ENCODE measurements around the gene PRR20G. TPM values are rescaled to one million over a fixed set of nuclear protein-coding genes. Genes with fewer than 3 reads are reported as not detected.

Gene PRR20G
- total and polyA plus RNA-seq, 2 of the 8 experiments (the other 6 are each of a cell fraction or from before 2014, with no cell fraction given) = 0.24 TPM; not detected in 1

DNA sequence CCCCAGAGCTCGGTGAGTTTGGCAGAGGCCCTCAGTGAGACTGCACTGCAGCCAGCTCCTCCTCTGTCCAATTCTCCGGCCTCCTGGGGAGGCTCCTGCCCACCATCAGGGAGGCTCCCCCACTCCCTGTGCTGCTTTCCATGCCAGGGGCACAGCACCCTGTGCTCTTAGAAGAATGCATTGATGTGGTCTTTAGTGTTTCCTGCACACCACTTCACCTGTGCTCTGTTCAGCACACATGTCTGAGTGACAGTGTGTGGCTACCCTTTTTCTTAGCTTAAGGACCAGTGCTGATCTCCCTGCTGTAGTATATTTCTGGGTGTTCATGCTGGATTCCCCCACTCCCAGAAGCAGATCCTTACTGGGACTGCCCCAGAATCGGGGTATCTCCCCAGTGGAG is 36.2 kb upstream of the PRR20G start:
- no peaks in the 10 kb centered on the region for H3K79me2 ChIP-seq (ENCODE audit: control insufficient read depth in 1 of 2, insufficient read depth in 2 of 2, low read length in 2 of 2)
- no peaks in the 10 kb centered on the region for H3K4me1 ChIP-seq (replicated peaks in 1 of 4; ENCODE audit: control insufficient read depth in 3 of 4, insufficient read depth in 4 of 4, low read length in 3 of 4)
- 87% methylated on average over 3 of the region's 3 CpGs; no CpG with 5 or more reads in 1 of the 2 experiments for WGBS, 2 experiments (ENCODE audit: extremely low coverage in 1 of 2, insufficient coverage in 1 of 2, insufficient read length in 1 of 2, insufficient replicate concordance in 2 of 2, low coverage in 1 of 2, low lambda C conversion rate in 2 of 2, missing lambda C conversion rate in 1 of 2)
- no peak overlapping the region for H3K9ac ChIP-seq (replicated peaks in 1 of 4; ENCODE audit: extremely low read depth in 1 of 4, low read depth in 3 of 4, low read length in 3 of 4)
- no peak overlapping the region for H2AK5ac ChIP-seq (ENCODE audit: low read depth, low read length)
- H3K4me3 ChIP-seq (ENCODE audit: extremely low read depth in 1 of 4, insufficient read depth in 2 of 4, low read depth in 3 of 4, low read length in 4 of 4) = no peak overlapping the region
- H3K14ac ChIP-seq (ENCODE audit: insufficient read length) = no peak overlapping the region
- H4K20me1 ChIP-seq (replicated peaks in 1 of 2; ENCODE audit: control insufficient read depth in 1 of 2, insufficient read depth in 2 of 2, low read length in 2 of 2) = no peaks in the 10 kb centered on the region
- no peak overlapping the region for H2BK5ac ChIP-seq (ENCODE audit: low read depth, low read length)
- FAIRE-seq = no peak
- no peak overlapping the region for H3K18ac ChIP-seq (ENCODE audit: extremely low read depth, low read length)
- no peak overlapping the region for H4K8ac ChIP-seq (ENCODE audit: extremely low read depth, insufficient read depth, low read length)
- CTCF ChIA-PET (ENCODE audit: partially characterized antibody) = interaction anchor here (0.7 to 1.0 kb wide), 2 partner anchors 18 to 149 kb away, joined by 3 to 5 read pairs; no protein-coding TSS in a partner anchor
- H3K9me3 ChIP-seq (ENCODE audit: insufficient read depth in 2 of 2, low read depth in 1 of 2, low read length in 1 of 2) = peaks cover 2 to 3% of the 10 kb centered on the region in 2 experiments; a peak in 1 of 4 replicates
- no peak overlapping the region for H2AFZ ChIP-seq (ENCODE audit: low read length)
- H3K27ac ChIP-seq (ENCODE audit: low read depth, low read length) = no peak overlapping the region
- no peak overlapping the region for H3K4me2 ChIP-seq (ENCODE audit: insufficient read depth in 1 of 2, low read depth in 2 of 2, low read length in 2 of 2)
- no peaks in the 10 kb centered on the region for H3K79me1 ChIP-seq (ENCODE audit: low read depth, low read length)
- no peak overlapping the region for H4K91ac ChIP-seq (replicated peaks; ENCODE audit: insufficient read length, low read length)
- no peak overlapping the region for H2BK12ac ChIP-seq (ENCODE audit: low read depth, low read length)
- POLR2A ChIA-PET (ENCODE audit: partially characterized antibody) = no interaction called here
- H3K23ac ChIP-seq (ENCODE audit: insufficient read length) = no peak overlapping the region
- no peak for DNase-seq (ENCODE audit: low read depth in 1 of 2, low spot score in 2 of 2)
- no peak overlapping the region for H2BK20ac ChIP-seq (ENCODE audit: low read length)
- H3K27me3 ChIP-seq (replicated peaks in 1 of 4; ENCODE audit: control insufficient read depth in 3 of 4, extremely low read depth in 1 of 4, insufficient read depth in 3 of 4, low read length in 3 of 4) = no peaks in the 10 kb centered on the region
- H3K23me2 ChIP-seq (ENCODE audit: low read depth, low read length) = peaks cover 2% of the 10 kb centered on the region; the same call in 1 of the 2 replicates
- no peak overlapping the region for H4K5ac ChIP-seq (ENCODE audit: insufficient read length, low read depth, low read length)
- no peak overlapping the region for H3K4ac ChIP-seq (replicated peaks; ENCODE audit: insufficient read length, low read depth, low read length)
- H2BK120ac ChIP-seq (replicated peaks; ENCODE audit: low read depth, low read length) = no peak overlapping the region
- H3K56ac ChIP-seq (replicated peaks; ENCODE audit: insufficient read length, low read depth, low read length) = no peak overlapping the region
- no peaks in the 10 kb centered on the region for H3K36me3 ChIP-seq (ENCODE audit: control insufficient read depth in 2 of 4, insufficient read depth in 4 of 4, low read length in 3 of 4)
- H2BK15ac ChIP-seq (ENCODE audit: low read length) = no peak overlapping the region
- no peak for TF ChIP-seq CBX5 (IDR thresholded peaks at IDR 0.05; ENCODE audit: low read depth, low read length)
